ENCODE results near the gene TYROBP.

The TYROBP gene

GRCh38 chr19:35929876-35930275, 21.8 kb upstream of the TYROBP start:
- no peaks in the 10 kb centered on the region for H3K4me1 ChIP-seq (ENCODE audit: insufficient read depth, insufficient read length)
- no peaks in the 10 kb centered on the region for H3K36me3 ChIP-seq (ENCODE audit: insufficient read depth, insufficient read length, low read length)
- no peak for DNase-seq (ENCODE audit: low read depth, low spot score)
- H3K4me3 ChIP-seq (ENCODE audit: insufficient read length, low read depth), result no peak overlapping the region
- H3K27me3 ChIP-seq (ENCODE audit: insufficient read depth, insufficient read length), result no peaks in the 10 kb centered on the region
- TF ChIP-seq SUZ12 (IDR thresholded peaks at IDR 0.05; ENCODE audit: extremely low read depth, insufficient read depth, insufficient read length), result no peak
- TF ChIP-seq YY1 (IDR thresholded peaks at IDR 0.05; ENCODE audit: insufficient read depth, insufficient read length), result no peak
- TF ChIP-seq ZNF274 (IDR thresholded peaks at IDR 0.05; ENCODE audit: low read depth, low read length), result no peak
- no peak overlapping the region for H3K9ac ChIP-seq (ENCODE audit: insufficient read length, low read depth)
- H3K9me3 ChIP-seq (ENCODE audit: insufficient read depth, low read length), result peaks cover 12% of the 10 kb centered on the region; the same call in 1 of the 2 replicates

DNA sequence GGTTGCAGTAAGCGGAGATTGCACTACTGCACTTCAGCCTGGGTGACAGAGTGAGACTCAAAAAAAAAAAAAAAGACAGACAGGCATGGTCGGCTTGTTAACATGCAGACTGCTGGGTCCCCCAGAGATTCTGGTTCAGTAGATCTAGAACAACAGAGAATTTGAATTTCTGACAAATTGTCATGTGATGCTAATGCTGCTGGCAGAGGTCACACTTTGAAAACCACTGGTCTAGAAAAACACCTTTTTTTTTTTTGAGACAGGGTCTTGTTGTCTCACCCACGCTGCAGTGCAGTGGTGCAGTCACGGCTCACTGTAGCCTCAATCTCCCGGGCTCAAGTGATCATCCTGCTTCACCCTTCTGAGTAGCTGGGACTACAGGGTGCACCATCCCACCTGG, 20.4 kb upstream of the TYROBP start:
- H3K9me3 ChIP-seq (ENCODE audit: insufficient read depth, low read length), result peaks cover 12% of the 10 kb centered on the region; the same call in 1 of the 2 replicates
- H3K4me1 ChIP-seq (ENCODE audit: insufficient read depth, insufficient read length), result no peaks in the 10 kb centered on the region
- H3K4me3 ChIP-seq (ENCODE audit: insufficient read length, low read depth), result no peak overlapping the region
- no peak for TF ChIP-seq ZNF274 (IDR thresholded peaks at IDR 0.05; ENCODE audit: low read depth, low read length)
- TF ChIP-seq SUZ12 (IDR thresholded peaks at IDR 0.05; ENCODE audit: extremely low read depth, insufficient read depth, insufficient read length), result no peak
- TF ChIP-seq YY1 (IDR thresholded peaks at IDR 0.05; ENCODE audit: insufficient read depth, insufficient read length), result no peak
- DNase-seq (ENCODE audit: low read depth, low spot score), result no peak
- H3K27me3 ChIP-seq (ENCODE audit: insufficient read depth, insufficient read length), result no peaks in the 10 kb centered on the region
- H3K36me3 ChIP-seq (ENCODE audit: insufficient read depth, insufficient read length, low read length), result no peaks in the 10 kb centered on the region
- no peak overlapping the region for H3K9ac ChIP-seq (ENCODE audit: insufficient read length, low read depth)

DNA sequence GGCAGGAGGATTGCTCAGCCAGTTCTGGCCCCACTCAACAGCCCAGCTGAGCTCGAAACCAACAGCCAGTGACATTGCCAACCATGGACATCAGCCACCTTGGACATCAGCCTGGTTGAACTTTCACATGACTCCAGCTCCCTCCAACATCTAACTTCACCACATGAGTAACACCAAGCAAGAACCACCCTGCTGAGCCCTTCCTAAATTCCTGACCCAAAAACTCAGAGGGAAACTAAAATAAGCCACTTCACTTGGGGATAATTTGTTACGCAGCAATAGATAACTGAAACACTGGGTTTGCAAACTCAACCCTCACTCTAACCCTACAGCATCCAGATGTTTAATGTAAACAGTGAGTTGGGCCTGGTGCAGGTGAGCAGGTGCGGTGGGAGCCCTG, 17.4 kb upstream of the TYROBP start:
- no peak for DNase-seq (ENCODE audit: low read depth, low spot score)
- TF ChIP-seq SUZ12 (IDR thresholded peaks at IDR 0.05; ENCODE audit: extremely low read depth, insufficient read depth, insufficient read length) (no peak), YY1 (IDR thresholded peaks at IDR 0.05; ENCODE audit: insufficient read depth, insufficient read length) (no peak), ZNF274 (IDR thresholded peaks at IDR 0.05; ENCODE audit: low read depth, low read length) (no peak)
- Histone ChIP-seq H3K9ac (ENCODE audit: insufficient read length, low read depth) (no peak overlapping the region), H3K4me3 (ENCODE audit: insufficient read length, low read depth) (no peak overlapping the region), H3K9me3 (ENCODE audit: insufficient read depth, low read length) (peaks cover 12% of the 10 kb centered on the region; the same call in 1 of the 2 replicates), H3K4me1 (ENCODE audit: insufficient read depth, insufficient read length) (no peaks in the 10 kb centered on the region), H3K27me3 (ENCODE audit: insufficient read depth, insufficient read length) (no peaks in the 10 kb centered on the region), H3K36me3 (ENCODE audit: insufficient read depth, insufficient read length, low read length) (no peaks in the 10 kb centered on the region)

DNA sequence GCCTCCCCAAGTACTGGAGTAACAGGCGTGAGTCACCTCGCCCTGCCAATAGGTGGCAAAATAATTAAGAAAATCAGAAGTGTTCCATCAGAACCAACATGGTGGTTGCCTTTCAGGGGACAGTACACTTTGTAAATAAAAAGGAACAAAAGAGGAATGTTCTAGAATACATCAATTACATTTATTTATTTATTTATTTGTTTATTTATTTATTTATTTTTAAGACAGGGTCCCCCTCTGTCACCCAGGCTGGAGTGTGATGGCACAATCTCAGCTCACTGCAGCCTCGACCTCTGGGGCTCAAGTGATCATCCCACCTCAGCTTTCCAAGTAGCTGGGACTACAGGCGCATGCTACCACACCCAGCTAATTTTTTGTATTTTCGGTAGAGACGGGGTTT, 12.9 kb upstream of the TYROBP start:
- no peaks in the 10 kb centered on the region for H3K27me3 ChIP-seq (ENCODE audit: insufficient read depth, insufficient read length)
- H3K4me1 ChIP-seq (ENCODE audit: insufficient read depth, insufficient read length), result no peaks in the 10 kb centered on the region
- TF ChIP-seq SUZ12 (IDR thresholded peaks at IDR 0.05; ENCODE audit: extremely low read depth, insufficient read depth, insufficient read length) (no peak), YY1 (IDR thresholded peaks at IDR 0.05; ENCODE audit: insufficient read depth, insufficient read length) (no peak)
- DNase-seq (ENCODE audit: low read depth, low spot score), result no peak
- no peaks in the 10 kb centered on the region for H3K36me3 ChIP-seq (ENCODE audit: insufficient read depth, insufficient read length, low read length)
- no peak overlapping the region for H3K9ac ChIP-seq (ENCODE audit: insufficient read length, low read depth)
- no peak overlapping the region for H3K4me3 ChIP-seq (ENCODE audit: insufficient read length, low read depth)
- peaks cover 12% of the 10 kb centered on the region; the same call in 1 of the 2 replicates for H3K9me3 ChIP-seq (ENCODE audit: insufficient read depth, low read length)

- Histone ChIP-seq H3K9me3 (ENCODE audit: insufficient read depth, low read length) (no peaks in the 10 kb centered on the region), H3K4me3 (ENCODE audit: insufficient read length, low read depth) (no peak overlapping the region), H3K36me3 (ENCODE audit: insufficient read depth, insufficient read length, low read length) (no peaks in the 10 kb centered on the region), H3K27me3 (ENCODE audit: insufficient read depth, insufficient read length) (no peaks in the 10 kb centered on the region), H3K4me1 (ENCODE audit: insufficient read depth, insufficient read length) (no peaks in the 10 kb centered on the region), H3K9ac (ENCODE audit: insufficient read length, low read depth) (no peak overlapping the region)
- TF ChIP-seq ZNF274 (IDR thresholded peaks at IDR 0.05; ENCODE audit: low read depth, low read length) (no peak), SUZ12 (IDR thresholded peaks at IDR 0.05; ENCODE audit: extremely low read depth, insufficient read depth, insufficient read length) (no peak), YY1 (IDR thresholded peaks at IDR 0.05; ENCODE audit: insufficient read depth, insufficient read length) (no peak)
- no peak for DNase-seq (ENCODE audit: low read depth, low spot score)
Observed at GRCh38 chr19:35919306-35919705, 11.2 kb upstream of the TYROBP start.

- Histone ChIP-seq H3K9me3 (ENCODE audit: insufficient read depth, low read length) (no peaks in the 10 kb centered on the region), H3K9ac (ENCODE audit: insufficient read length, low read depth) (no peak overlapping the region), H3K4me1 (ENCODE audit: insufficient read depth, insufficient read length) (no peaks in the 10 kb centered on the region), H3K36me3 (ENCODE audit: insufficient read depth, insufficient read length, low read length) (no peaks in the 10 kb centered on the region), H3K27me3 (ENCODE audit: insufficient read depth, insufficient read length) (no peaks in the 10 kb centered on the region), H3K4me3 (ENCODE audit: insufficient read length, low read depth) (no peak overlapping the region)
- DNase-seq (ENCODE audit: low read depth, low spot score), result no peak
- TF ChIP-seq YY1 (IDR thresholded peaks at IDR 0.05; ENCODE audit: insufficient read depth, insufficient read length), result no peak
- TF ChIP-seq ZNF274 (IDR thresholded peaks at IDR 0.05; ENCODE audit: low read depth, low read length), result no peak
- TF ChIP-seq SUZ12 (IDR thresholded peaks at IDR 0.05; ENCODE audit: extremely low read depth, insufficient read depth, insufficient read length), result no peak
Observed at GRCh38 chr19:35915443-35915842, 7.3 kb upstream of the TYROBP start.

DNA sequence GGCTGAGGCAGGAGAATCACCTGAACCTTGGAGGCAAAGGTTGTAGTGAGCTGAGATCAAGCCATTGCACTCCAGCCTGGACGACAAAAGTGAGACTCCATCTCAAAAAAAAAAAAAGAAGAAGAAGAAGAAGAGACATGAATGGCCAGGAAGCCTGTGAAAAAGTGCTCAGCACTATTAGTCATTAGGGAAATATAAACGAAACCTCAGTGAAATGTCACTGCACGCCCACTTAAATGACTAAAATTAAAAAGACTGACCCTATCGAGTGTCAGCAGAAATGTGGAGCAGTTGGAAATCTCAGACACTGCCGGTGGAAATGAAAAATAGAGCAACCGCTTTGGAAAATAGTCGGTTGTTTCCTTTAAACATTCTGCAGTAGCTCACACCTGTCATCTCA, 5.5 kb upstream of the TYROBP start:
- Histone ChIP-seq H3K9me3 (ENCODE audit: insufficient read depth, low read length) (no peaks in the 10 kb centered on the region), H3K27me3 (ENCODE audit: insufficient read depth, insufficient read length) (no peaks in the 10 kb centered on the region), H3K9ac (ENCODE audit: insufficient read length, low read depth) (no peak overlapping the region), H3K4me3 (ENCODE audit: insufficient read length, low read depth) (no peak overlapping the region), H3K4me1 (ENCODE audit: insufficient read depth, insufficient read length) (no peaks in the 10 kb centered on the region), H3K36me3 (ENCODE audit: insufficient read depth, insufficient read length, low read length) (no peaks in the 10 kb centered on the region)
- TF ChIP-seq SUZ12 (IDR thresholded peaks at IDR 0.05; ENCODE audit: extremely low read depth, insufficient read depth, insufficient read length), result no peak
- TF ChIP-seq YY1 (IDR thresholded peaks at IDR 0.05; ENCODE audit: insufficient read depth, insufficient read length), result no peak
- no peak for TF ChIP-seq ZNF274 (IDR thresholded peaks at IDR 0.05; ENCODE audit: low read depth, low read length)
- no peak for DNase-seq (ENCODE audit: low read depth, low spot score)
